ENCODE results near the gene KCTD15.

Gene KCTD15

GRCh38 chr19:33864311-33864850, 67.7 kb downstream of the KCTD15 start:
- Mint-ChIP-seq H3K4me1 (no peaks in the 10 kb centered on the region), H3K9me3 (no peaks in the 10 kb centered on the region), H3K27ac (no peak overlapping the region), H3K27me3 (peaks cover 7% of the 10 kb centered on the region), H3K4me3 (no peak overlapping the region), H3K36me3 (ENCODE audit: low read depth) (no peaks in the 10 kb centered on the region)
- ATAC-seq (no peak), DNase-seq (no peak)

- H3K9me3 Mint-ChIP-seq: no peaks in the 10 kb centered on the region
- no peaks in the 10 kb centered on the region for H3K4me1 Mint-ChIP-seq
- H3K4me3 Mint-ChIP-seq: no peak overlapping the region
- no peaks in the 10 kb centered on the region for H3K36me3 Mint-ChIP-seq (ENCODE audit: low read depth)
- ATAC-seq (no peak), DNase-seq (no peak)
- no peak overlapping the region for H3K27ac Mint-ChIP-seq
- peaks cover 8% of the 10 kb centered on the region for H3K27me3 Mint-ChIP-seq
These were observed 68.6 kb downstream of the KCTD15 start for GRCh38 chr19:33865306-33865705.

Measured in activated naive CD8-positive, alpha-beta T cell treated with anti-CD3 and anti-CD28 coated beads, Interleukin-2, amount 50 U/mL, for 24 hours (primary cell).